Lung (tissue), 12 donors: Measurements from ENCODE around the gene RHOB. TPM values are rescaled to one million over a fixed set of nuclear protein-coding genes. Genes with fewer than 3 reads are reported as not detected.

ENCODE experiments used
- ATAC-seq: fragments of 200-7000 bp; cut with Tn5 transposase; one replicate; pipeline ENCODE4 v1.9.1; 2020; ENCODE audit warnings: moderate number of reproducible peaks; ENCODE audit not compliant: insufficient read depth, low FRiP score
- DNase-seq, 3 donors: peaks; one replicate each; pipeline ENCODE4 v3.0.0-alpha.2; 2013 to 2017
- H3K27ac ChIP-seq, 2 donors: one replicate each; pipeline ENCODE4 v1.5.1; 2013; ENCODE audit warnings: mild to moderate bottlenecking in 2 of 2, moderate library complexity in 2 of 2, control low read depth in 1 of 2, inconsistent platforms in 1 of 2, low read depth in 1 of 2, low read length in 1 of 2
- H3K27me3 ChIP-seq, 3 donors: one replicate each; pipeline ENCODE4 v1.5.1; 2013; ENCODE audit warnings: low read length in 2 of 3; ENCODE audit not compliant: control insufficient read depth in 3 of 3, insufficient read depth in 3 of 3
- H3K36me3 ChIP-seq, 4 donors: one replicate each; pipeline ENCODE4 v1.5.1; 2013; ENCODE audit warnings: low read length in 4 of 4, mild to moderate bottlenecking in 1 of 4, moderate library complexity in 1 of 4; ENCODE audit not compliant: control insufficient read depth in 4 of 4, insufficient read depth in 4 of 4
- H3K4me1 ChIP-seq, 5 donors: one replicate each; pipeline ENCODE4 v1.5.1; 2013; ENCODE audit warnings: low read length in 5 of 5, mild to moderate bottlenecking in 2 of 5, moderate library complexity in 1 of 5; ENCODE audit not compliant: control insufficient read depth in 5 of 5, insufficient read depth in 5 of 5
- H3K4me3 ChIP-seq: one replicate; pipeline ENCODE4 v1.5.1; 2013; ENCODE audit warnings: mild to moderate bottlenecking, control low read depth, moderate library complexity
- H3K9ac ChIP-seq, 2 donors: one replicate each; pipeline ENCODE4 v1.5.1; 2013; ENCODE audit warnings: low read length in 2 of 2, control low read depth in 1 of 2; ENCODE audit not compliant: insufficient read depth in 1 of 2
- H3K9me3 ChIP-seq, 4 donors: one replicate each; pipeline ENCODE4 v1.5.1; 2013; ENCODE audit warnings: low read length in 3 of 4, mild to moderate bottlenecking in 1 of 4, moderate library complexity in 1 of 4; ENCODE audit not compliant: control insufficient read depth in 4 of 4, insufficient read depth in 3 of 4
- CTCF ChIP-seq: IDR thresholded peaks from 2 replicates; pipeline ENCODE4 v1.5.1; 2012; ENCODE audit warnings: mild to moderate bottlenecking; ENCODE audit errors: control extremely low read depth, extremely low read depth
- WGBS, 2 donors: extraction: QIAGEN DNeasy Blood & Tissue Kit; methylation state at CpG; one replicate each; pipeline ENCODE4 v1.1.7; 2013; 5-methylcytosine and 5-hydroxymethylcytosine counted together
- polyA plus RNA-seq, 2 donors: library from polyadenylated mRNA; stranded (reverse); fragments of 200-250 nt; gene quantifications; one replicate each; pipeline ENCODE4 v1.2.1, GENCODE V29; 2013
- total RNA-seq, 2 donors: library from RNA; depleted of rRNA in 1 of 2; stranded (reverse); fragments of >200 nt in 1 of 2; gene quantifications; one replicate each; pipeline ENCODE4 v1.2.1, GENCODE V29; 2014 to 2021
- donor health status: control.
- donor health status: control.
- donor health status: Bipolar disorder and iron deficiency.
- donor health status: healthy.
- donor health status: DM: yes; HTN: yes; CAD: no.

The RHOB gene
- total and polyA plus RNA-seq, 4 donors, result 93.2 to 354 (median 249) TPM

- H3K9me3 ChIP-seq, result no peaks in the 10 kb centered on the region
- ATAC-seq (no peak), DNase-seq (no peak)
- no peaks in the 10 kb centered on the region for H3K36me3 ChIP-seq
- TF ChIP-seq CTCF, result no peak
- no peaks in the 10 kb centered on the region for H3K27me3 ChIP-seq
- no peak overlapping the region for H3K4me3 ChIP-seq
- H3K4me1 ChIP-seq, result peaks cover 0 to 3% (median 0%) of the 10 kb centered on the region in 5 donors
- H3K9ac ChIP-seq, result no peak overlapping the region
- WGBS, 2 donors, result 89 to 90% methylated on average over 9 of the region's 9 CpGs
- H3K27ac ChIP-seq, result no peak overlapping the region
Measured at GRCh38 chr2:20479835-20480234, 33.0 kb downstream of the RHOB start.

- no peaks in the 10 kb centered on the region for H3K36me3 ChIP-seq
- no peak overlapping the region for H3K27ac ChIP-seq
- TF ChIP-seq CTCF, result no peak
- H3K27me3 ChIP-seq, result no peaks in the 10 kb centered on the region
- ATAC-seq (no peak), DNase-seq (no peak)
- peaks cover 0 to 2% (median 0%) of the 10 kb centered on the region in 5 donors for H3K4me1 ChIP-seq
- H3K9ac ChIP-seq, result no peak overlapping the region
- WGBS, 2 donors, result 75 to 77% methylated on average over 4 of the region's 4 CpGs
- no peaks in the 10 kb centered on the region for H3K9me3 ChIP-seq
- H3K4me3 ChIP-seq, result no peak overlapping the region
Measured at GRCh38 chr2:20480913-20481312, 34.0 kb downstream of the RHOB start.

- ATAC-seq, result no peak
- no peak overlapping the region for H3K4me3 ChIP-seq
- H3K9me3 ChIP-seq, result no peaks in the 10 kb centered on the region
- no peak for DNase-seq
- H3K27me3 ChIP-seq, result no peaks in the 10 kb centered on the region
- no peak for TF ChIP-seq CTCF
- WGBS, 2 donors, result 81 to 93% methylated on average over 5 of the region's 5 CpGs
- peaks cover 0 to 2% (median 0%) of the 10 kb centered on the region in 5 donors for H3K4me1 ChIP-seq
- no peak overlapping the region for H3K9ac ChIP-seq
- H3K36me3 ChIP-seq, result no peaks in the 10 kb centered on the region
- no peak overlapping the region for H3K27ac ChIP-seq
Measured at GRCh38 chr2:20481798-20482405, 35.0 kb downstream of the RHOB start.

GRCh38 chr2:20482725-20483124, 35.9 kb downstream of the RHOB start:
- TF ChIP-seq CTCF, result no peak
- Histone ChIP-seq H3K27me3 (no peaks in the 10 kb centered on the region), H3K4me1 (peaks cover 0 to 2% (median 0%) of the 10 kb centered on the region in 5 donors), H3K27ac (no peak overlapping the region), H3K9me3 (no peaks in the 10 kb centered on the region), H3K4me3 (no peak overlapping the region), H3K9ac (no peak overlapping the region), H3K36me3 (no peaks in the 10 kb centered on the region)
- DNase-seq (no peak), ATAC-seq (no peak)
- 86 to 89% methylated on average over 3 of the region's 3 CpGs for WGBS, 2 donors
